Thyroid gland (tissue), 4 donors: ENCODE results near the gene MTCL1.

Source experiments
- POLR2A ChIP-seq, 2 donors: fragments of 450-650 bp; IDR thresholded peaks; one replicate each; pipeline ENCODE4 v1.6.1; 2017; ENCODE audit warnings: antibody characterized with exemption in 2 of 2, mild to moderate bottlenecking in 2 of 2, moderate library complexity in 1 of 2
- TF ChIP-seq, protein P1 (sequence below), 6 experiments: fragments of 200-600 bp in 3 of 6; fragments of 450-650 bp in 3 of 6; sonication (generic) in 3 of 6; IDR thresholded peaks; one replicate each; pipeline ENCODE4 v1.5.1; 2016 to 2019; ENCODE audit warnings: antibody characterized with exemption in 6 of 6, mild to moderate bottlenecking in 2 of 6, inconsistent platforms in 1 of 6, moderate library complexity in 1 of 6

DNA sequence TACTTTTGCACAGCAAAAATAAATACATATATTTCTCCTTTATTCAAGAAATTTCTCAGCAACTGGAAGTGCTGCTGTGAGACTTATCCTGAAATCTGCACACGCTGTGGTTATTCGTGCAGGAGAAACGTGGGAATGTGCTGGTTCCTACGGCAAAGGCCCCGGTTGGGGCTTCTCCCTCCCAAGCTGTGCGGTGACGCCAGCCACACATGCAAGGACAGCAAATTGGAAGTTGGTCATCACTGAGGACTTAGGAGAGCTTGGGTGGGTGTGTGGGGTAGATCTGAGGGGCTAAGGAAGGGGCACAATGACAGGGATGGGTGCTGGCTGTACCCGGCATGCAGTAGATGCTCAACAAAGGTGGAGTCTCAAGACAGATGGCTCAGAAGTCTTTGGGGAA is 16.5 kb upstream of the MTCL1 start:
- TF ChIP-seq POLR2A (IDR thresholded peaks at IDR 0.05) = no peak
- TF ChIP-seq, protein P1, sequence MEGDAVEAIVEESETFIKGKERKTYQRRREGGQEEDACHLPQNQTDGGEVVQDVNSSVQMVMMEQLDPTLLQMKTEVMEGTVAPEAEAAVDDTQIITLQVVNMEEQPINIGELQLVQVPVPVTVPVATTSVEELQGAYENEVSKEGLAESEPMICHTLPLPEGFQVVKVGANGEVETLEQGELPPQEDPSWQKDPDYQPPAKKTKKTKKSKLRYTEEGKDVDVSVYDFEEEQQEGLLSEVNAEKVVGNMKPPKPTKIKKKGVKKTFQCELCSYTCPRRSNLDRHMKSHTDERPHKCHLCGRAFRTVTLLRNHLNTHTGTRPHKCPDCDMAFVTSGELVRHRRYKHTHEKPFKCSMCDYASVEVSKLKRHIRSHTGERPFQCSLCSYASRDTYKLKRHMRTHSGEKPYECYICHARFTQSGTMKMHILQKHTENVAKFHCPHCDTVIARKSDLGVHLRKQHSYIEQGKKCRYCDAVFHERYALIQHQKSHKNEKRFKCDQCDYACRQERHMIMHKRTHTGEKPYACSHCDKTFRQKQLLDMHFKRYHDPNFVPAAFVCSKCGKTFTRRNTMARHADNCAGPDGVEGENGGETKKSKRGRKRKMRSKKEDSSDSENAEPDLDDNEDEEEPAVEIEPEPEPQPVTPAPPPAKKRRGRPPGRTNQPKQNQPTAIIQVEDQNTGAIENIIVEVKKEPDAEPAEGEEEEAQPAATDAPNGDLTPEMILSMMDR (IDR thresholded peaks at IDR 0.05) = no peak
